Heart left ventricle (tissue), 16 donors: ENCODE results near the gene HBEGF. TPM values are rescaled to one million over a fixed set of nuclear protein-coding genes. Genes with fewer than 3 reads are reported as not detected.

ENCODE experiments used
- ATAC-seq, 4 donors: fragments of 200-7000 bp; cut with Tn5 transposase; one replicate each; pipeline ENCODE4 v1.9.1; 2020 to 2022; ENCODE audit warnings: moderate library complexity in 4 of 4, mild to moderate bottlenecking in 3 of 4, moderate number of reproducible peaks in 1 of 4
- DNase-seq, 5 donors: peaks; one replicate each; pipeline ENCODE4 v3.0.0-alpha.2; 2020
- H3K27ac ChIP-seq, 12 donors: fragments of 200-600 bp; sonication (generic) in 4 of 12; one replicate each; pipeline versions ENCODE4 v1.5.0 to v1.8.0; 2016 to 2022; ENCODE audit warnings: mild to moderate bottlenecking in 2 of 12
- H3K27me3 ChIP-seq, 9 donors: fragments of 200-600 bp; sonication (generic) in 2 of 9; one replicate each; pipeline versions ENCODE4 v1.5.1 to v1.8.0; 2016 to 2022; ENCODE audit warnings: mild to moderate bottlenecking in 3 of 9
- H3K36me3 ChIP-seq, 9 donors: fragments of 200-600 bp; sonication (generic) in 2 of 9; one replicate each; pipeline versions ENCODE4 v1.5.0 to v1.8.0; 2018 to 2022; ENCODE audit warnings: mild to moderate bottlenecking in 2 of 9
- H3K4me1 ChIP-seq, 12 donors: fragments of 200-600 bp; sonication (generic) in 4 of 12; one replicate each; pipeline versions ENCODE4 v1.5.0 to v1.8.0; 2016 to 2022; ENCODE audit warnings: mild to moderate bottlenecking in 3 of 12
- H3K4me3 ChIP-seq, 12 donors: fragments of 200-600 bp; sonication (generic) in 4 of 12; one replicate each; pipeline versions ENCODE4 v1.5.0 to v1.8.0; 2017 to 2022; ENCODE audit warnings: mild to moderate bottlenecking in 9 of 12, moderate library complexity in 4 of 12
- H3K9me3 ChIP-seq, 12 donors: fragments of 200-600 bp; sonication (generic) in 4 of 12; one replicate each; pipeline versions ENCODE4 v1.5.0 to v1.8.0; 2016 to 2022; ENCODE audit warnings: mild to moderate bottlenecking in 1 of 12
- POLR2A ChIP-seq, 2 donors: fragments of 450-650 bp; IDR thresholded peaks; one replicate each; pipeline ENCODE4 v1.6.1; 2017; ENCODE audit warnings: antibody characterized with exemption in 2 of 2, mild to moderate bottlenecking in 2 of 2, moderate library complexity in 2 of 2
- WGBS, 4 donors: extraction: QIAGEN DNeasy Blood & Tissue Kit in 2 of 4; methylation state at CpG; one replicate each; pipeline versions ENCODE4 v1.1.5 to v1.1.7; 2013 to 2018; 5-methylcytosine and 5-hydroxymethylcytosine counted together
- intact Hi-C, 10 donors: fragments of 100-400 bp; cut with DNase I; formaldehyde crosslinking; loops; one replicate each; pipeline versions ENCODE4 v1.11.1 to v1.14.2; 2022
- polyA plus RNA-seq, 2 donors: library from polyadenylated mRNA; stranded (reverse); fragments of 200-250 nt; gene quantifications; one replicate each; pipeline ENCODE4 v1.2.3, GENCODE V29; 2013
- total RNA-seq, 9 donors: library from RNA; depleted of rRNA in 2 of 9; stranded (reverse); fragments of >200 nt in 2 of 9; fragmentation: NEBNext Ultra II Directional in 3 of 9; extraction: Animal tissue kit (Norgen Biotek cat#: 25700) in 3 of 9; gene quantifications; one replicate each; pipeline versions ENCODE4 v1.1.0 to v1.2.4, GENCODE V29; 2016 to 2023
- TF ChIP-seq, protein P1 (sequence below), 12 donors: fragments of 200-600 bp; sonication (generic) in 4 of 12; IDR thresholded peaks; one replicate each; pipeline versions ENCODE4 v1.5.0 to v1.8.0; 2018 to 2022; ENCODE audit warnings: antibody characterized with exemption in 12 of 12, mild to moderate bottlenecking in 5 of 12
- donor health status: ischemic (EF 13 %, LVEDD 7.1; RV severe dilation, severe dysfunction).
- donor health status: healthy with polysubstance abuse.
- donor health status: DM: no; HTN: yes; CAD: no.
- donor health status: DM: no; HTN: no; CAD: no.
- donor health status: ischemic (EF 25% LVEDD 6.9; RV normal size, moderate dysfunction).
- donor health status: ischemic (EF 25% LVEDD 5.7; RV mildly dilated, moderate dysfunction).
- donor health status: healthy.
- donor health status: DM: yes; HTN: yes; CAD: no.
- donor health status: ischemic (EF 35%, LVEDD 5.7; RV mildly dilated, moderate dysfunction).
- donor health status: nonischemic (EF 11% LVEDD 7.7; RV severe dilation, severe dysfunction).
- donor health status: DM: yes; HTN: yes; CAD: no.
- donor health status: PGD.
- donor health status: ischemic (EF 29% LVEDD 5.4; RV normal size, mild dysfunction).
- donor health status: nonischemic (EF 23%, LVEDD 6.1; RV moderate dilation, normal function).

The HBEGF gene
- total and polyA plus RNA-seq, 11 donors = 18.2 to 60.1 (median 34.9) TPM

GRCh38 chr5:140361901-140362300 lies 15.5 kb upstream of the HBEGF start:
- H3K27me3 ChIP-seq = no peaks in the 10 kb centered on the region
- no peaks in the 10 kb centered on the region for H3K9me3 ChIP-seq
- TF ChIP-seq POLR2A (IDR thresholded peaks at IDR 0.05) = no peak
- TF ChIP-seq, protein P1, sequence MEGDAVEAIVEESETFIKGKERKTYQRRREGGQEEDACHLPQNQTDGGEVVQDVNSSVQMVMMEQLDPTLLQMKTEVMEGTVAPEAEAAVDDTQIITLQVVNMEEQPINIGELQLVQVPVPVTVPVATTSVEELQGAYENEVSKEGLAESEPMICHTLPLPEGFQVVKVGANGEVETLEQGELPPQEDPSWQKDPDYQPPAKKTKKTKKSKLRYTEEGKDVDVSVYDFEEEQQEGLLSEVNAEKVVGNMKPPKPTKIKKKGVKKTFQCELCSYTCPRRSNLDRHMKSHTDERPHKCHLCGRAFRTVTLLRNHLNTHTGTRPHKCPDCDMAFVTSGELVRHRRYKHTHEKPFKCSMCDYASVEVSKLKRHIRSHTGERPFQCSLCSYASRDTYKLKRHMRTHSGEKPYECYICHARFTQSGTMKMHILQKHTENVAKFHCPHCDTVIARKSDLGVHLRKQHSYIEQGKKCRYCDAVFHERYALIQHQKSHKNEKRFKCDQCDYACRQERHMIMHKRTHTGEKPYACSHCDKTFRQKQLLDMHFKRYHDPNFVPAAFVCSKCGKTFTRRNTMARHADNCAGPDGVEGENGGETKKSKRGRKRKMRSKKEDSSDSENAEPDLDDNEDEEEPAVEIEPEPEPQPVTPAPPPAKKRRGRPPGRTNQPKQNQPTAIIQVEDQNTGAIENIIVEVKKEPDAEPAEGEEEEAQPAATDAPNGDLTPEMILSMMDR (IDR thresholded peaks at IDR 0.05) = no peak
- DNase-seq = no peak
- ATAC-seq = no peak
- no peaks in the 10 kb centered on the region for H3K36me3 ChIP-seq
- 91 to 97% (median 96%) methylated on average over 2 of the region's 2 CpGs for WGBS, 4 donors
- H3K4me1 ChIP-seq = peaks cover 0 to 22% (median 11%) of the 10 kb centered on the region in 12 donors
- intact Hi-C loops = loop anchor here in 2 of 10 donors (10.0 kb wide), 1 partner anchor 353 kb away; no protein-coding TSS in a partner anchor
- H3K27ac ChIP-seq = no peak overlapping the region
- H3K4me3 ChIP-seq = no peak overlapping the region

DNA sequence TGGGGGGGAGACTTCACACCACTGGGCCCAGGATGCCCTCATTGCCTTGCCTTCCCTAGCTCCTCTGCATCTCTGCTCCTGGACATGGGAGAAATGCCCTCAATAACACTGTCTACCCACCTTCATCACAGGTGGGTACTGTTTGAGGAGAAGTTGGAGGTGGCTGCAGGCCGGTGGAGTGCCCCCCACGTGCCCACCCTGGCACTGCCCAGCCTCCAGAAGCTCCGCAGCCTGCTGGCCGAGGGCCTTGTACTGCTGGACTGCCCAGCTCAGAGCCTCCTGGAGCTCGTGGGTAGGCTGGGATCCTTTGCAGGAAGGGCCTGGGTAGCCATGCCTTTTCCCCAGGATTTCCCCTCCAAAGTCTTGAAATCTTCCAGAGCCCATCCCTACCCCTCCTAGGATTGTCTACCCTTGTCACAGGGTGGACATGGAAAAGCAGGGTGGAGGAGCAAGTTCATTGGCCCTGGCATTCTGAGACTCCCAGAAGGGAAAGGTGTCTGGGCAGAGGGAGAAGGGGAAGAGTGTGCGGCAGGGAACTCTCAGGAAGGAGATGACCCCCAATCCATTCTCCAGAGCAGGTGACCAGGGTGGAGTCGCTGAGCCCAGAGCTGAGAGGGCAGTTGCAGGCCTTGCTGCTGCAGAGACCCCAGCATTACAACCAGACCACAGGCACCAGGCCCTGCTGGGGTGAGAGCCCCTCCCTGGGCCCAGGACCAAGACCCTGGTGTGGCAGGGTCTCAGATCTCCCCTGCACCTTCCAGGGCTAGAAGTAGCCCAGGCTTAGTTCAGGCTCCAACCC lies 14.5 kb upstream of the HBEGF start:
- Histone ChIP-seq H3K4me3 (no peak overlapping the region), H3K27me3 (no peaks in the 10 kb centered on the region), H3K4me1 (peaks cover 0 to 22% (median 11%) of the 10 kb centered on the region in 12 donors), H3K36me3 (no peaks in the 10 kb centered on the region), H3K9me3 (no peaks in the 10 kb centered on the region), H3K27ac (no peak overlapping the region)
- no peak for TF ChIP-seq POLR2A (IDR thresholded peaks at IDR 0.05)
- TF ChIP-seq, protein P1 (IDR thresholded peaks at IDR 0.05) = no peak
- no peak for ATAC-seq
- 72 to 88% (median 79%) methylated on average over 4 to 7 of the region's 7 CpGs for WGBS, 4 donors
- DNase-seq = no peak
- intact Hi-C loops = loop anchor here in 2 of 10 donors (10.0 kb wide), 1 partner anchor 354 kb away; no protein-coding TSS in a partner anchor

DNA sequence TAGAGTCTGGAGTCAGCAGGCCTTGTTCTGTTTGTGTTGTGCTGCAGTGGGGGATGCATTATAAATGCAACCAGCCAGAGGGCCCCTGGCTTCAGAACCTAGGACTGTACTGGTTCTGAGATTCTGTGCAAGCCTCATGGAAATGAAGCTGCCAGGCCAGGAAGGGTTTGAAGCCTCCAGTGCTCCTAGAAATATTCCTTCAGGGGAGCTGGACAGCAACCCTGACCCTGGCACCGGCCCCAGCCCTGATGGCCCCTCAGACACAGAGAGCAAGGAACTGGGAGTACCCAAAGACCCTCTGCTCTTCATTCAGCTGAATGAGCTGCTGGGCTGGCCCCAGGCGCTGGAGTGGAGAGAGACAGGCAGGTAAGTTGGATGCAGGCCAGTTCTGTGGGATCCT lies 13.7 kb upstream of the HBEGF start, which contains the start of gene SLC4A9:
Gene SLC4A9 (plus strand): TSS at position 94 of the 400 bp plus-strand sequence. CDS start 43 bp downstream, at position 137.
- no peak for TF ChIP-seq POLR2A (IDR thresholded peaks at IDR 0.05)
- TF ChIP-seq, protein P1 (IDR thresholded peaks at IDR 0.05) = no peak
- H3K27me3 ChIP-seq = no peaks in the 10 kb centered on the region
- H3K36me3 ChIP-seq = no peaks in the 10 kb centered on the region
- no peak within 1 kb of the TSS for H3K27ac ChIP-seq
- DNase-seq = no peak
- H3K9me3 ChIP-seq = no peaks in the 10 kb centered on the region
- intact Hi-C loops = loop anchor here in 2 of 10 donors (10.0 kb wide), 1 partner anchor 355 kb away; no protein-coding TSS in a partner anchor
- WGBS, 4 donors = 91 to 100% (median 95%) methylated on average over 1 to 2 of the region's 2 CpGs
- peaks cover 0 to 22% (median 11%) of the 10 kb centered on the region in 12 donors for H3K4me1 ChIP-seq
- no peak within 1 kb of the TSS for H3K4me3 ChIP-seq
- no peak for ATAC-seq

- DNase-seq (no peak), ATAC-seq (no peak)
- Histone ChIP-seq H3K27ac (no peak overlapping the region), H3K4me1 (peaks cover 0 to 22% (median 11%) of the 10 kb centered on the region in 12 donors), H3K27me3 (no peaks in the 10 kb centered on the region), H3K9me3 (no peaks in the 10 kb centered on the region), H3K4me3 (no peak overlapping the region), H3K36me3 (no peaks in the 10 kb centered on the region)
- intact Hi-C loops = loop anchor here in 5 of 10 donors (5.0 to 10.0 kb wide), 2 partner anchors 192 to 284 kb away; no protein-coding TSS in a partner anchor
- WGBS, 4 donors = 70 to 75% (median 73%) methylated on average over 4 of the region's 4 CpGs
- no peak for TF ChIP-seq POLR2A (IDR thresholded peaks at IDR 0.05)
- TF ChIP-seq, protein P1 (IDR thresholded peaks at IDR 0.05) = peak in 8 of 12 donors; percentile 9 to 49 (median 34)
Observed at GRCh38 chr5:140358738-140359310, 12.4 kb upstream of the HBEGF start.
